GM23338 (cell line): Measurements from ENCODE around the gene AHDC1. TPM values are rescaled to one million over a fixed set of nuclear protein-coding genes. Genes with fewer than 3 reads are reported as not detected.
A peak's percentile ranks its signal among the peaks of the same experiment; 100 is the strongest.

ENCODE experiments used
- ATAC-seq: fragments of 200-7000 bp; cut with Tn5 transposase; 3 replicates; pipeline ENCODE4 v1.9.1; 2020
- DNase-seq: peaks from one replicate; pipeline ENCODE4 v3.0.0-alpha.2; 2015; ENCODE audit warnings: low spot score
- H2AFZ ChIP-seq: fragments of 200-600 bp; sonication (generic); 2 replicates; pipeline ENCODE4 v1.8.0; 2016; ENCODE audit warnings: antibody characterized with exemption, mild to moderate bottlenecking, moderate library complexity
- H3F3A ChIP-seq: fragments of 200-600 bp; sonication (generic); replicated peaks from 2 replicates; pipeline ENCODE4 v1.8.0; 2017; ENCODE audit warnings: antibody characterized with exemption, mixed run types, low read depth
- H3K27ac ChIP-seq: fragments of 200-600 bp; sonication (generic); 2 replicates; pipeline ENCODE4 v1.6.1; 2016; ENCODE audit warnings: low read depth
- H3K27me3 ChIP-seq: fragments of 200-600 bp; sonication (generic); 2 replicates; pipeline ENCODE4 v1.8.0; 2016; ENCODE audit warnings: mild to moderate bottlenecking, mixed run types, moderate library complexity; ENCODE audit not compliant: insufficient read depth
- H3K36me3 ChIP-seq: fragments of 200-600 bp; sonication (generic); 2 replicates; pipeline ENCODE4 v1.8.0; 2016; ENCODE audit warnings: mild to moderate bottlenecking; ENCODE audit not compliant: insufficient read depth
- H3K4me1 ChIP-seq: fragments of 200-600 bp; sonication (generic); 2 replicates; pipeline ENCODE4 v1.8.0; 2016; ENCODE audit warnings: mild to moderate bottlenecking, moderate library complexity; ENCODE audit not compliant: insufficient read depth
- H3K4me2 ChIP-seq: fragments of 200-600 bp; sonication (generic); 2 replicates; pipeline ENCODE4 v1.7.1; 2017; ENCODE audit warnings: mixed run types
- H3K4me3 ChIP-seq: fragments of 200-600 bp; sonication (generic); 2 replicates; pipeline ENCODE4 v1.6.1; 2016; ENCODE audit warnings: mixed run types
- H3K79me2 ChIP-seq: fragments of 200-600 bp; sonication (generic); replicated peaks from 2 replicates; pipeline ENCODE4 v1.8.0; 2017; ENCODE audit warnings: mild to moderate bottlenecking; ENCODE audit not compliant: insufficient read depth
- H3K9me2 ChIP-seq: fragments of 200-600 bp; sonication (generic); 2 replicates; pipeline ENCODE4 v1.8.0; 2017; ENCODE audit not compliant: insufficient read depth
- H4K20me1 ChIP-seq: fragments of 200-600 bp; sonication (generic); replicated peaks from 2 replicates; pipeline ENCODE4 v1.8.0; 2017; ENCODE audit warnings: mild to moderate bottlenecking; ENCODE audit not compliant: insufficient read depth
- H3K27ac Mint-ChIP-seq: 2 replicates; pipeline ENCODE4 v1.8.0; 2020; ENCODE audit warnings: inconsistent platforms, mild to moderate bottlenecking, moderate library complexity, mixed read lengths
- H3K27me3 Mint-ChIP-seq: 3 replicates; pipeline ENCODE4 v1.8.0; 2022; ENCODE audit warnings: low read depth, mild to moderate bottlenecking, moderate library complexity, mixed read lengths, inconsistent platforms; ENCODE audit not compliant: insufficient read depth, poor library complexity
- H3K36me3 Mint-ChIP-seq: 3 replicates; pipeline ENCODE4 v1.8.0; 2021; ENCODE audit warnings: low read depth, mild to moderate bottlenecking, inconsistent platforms, moderate library complexity, mixed read lengths
- H3K4me1 Mint-ChIP-seq: 3 replicates; pipeline ENCODE4 v1.8.0; 2020; ENCODE audit warnings: mild to moderate bottlenecking, inconsistent platforms, mixed read lengths
- H3K4me3 Mint-ChIP-seq: 3 replicates; pipeline ENCODE4 v1.8.0; 2021; ENCODE audit warnings: moderate library complexity, mild to moderate bottlenecking, inconsistent platforms, mixed read lengths
- H3K9me3 Mint-ChIP-seq: 3 replicates; pipeline ENCODE4 v1.8.0; 2020; ENCODE audit warnings: moderate library complexity, mild to moderate bottlenecking, inconsistent platforms, mixed read lengths
- JUNB ChIP-seq: IDR thresholded peaks from one replicate; pipeline ENCODE4 v1.6.1; 2016; ENCODE audit warnings: antibody characterized with exemption; ENCODE audit not compliant: unreplicated experiment
- POLR2AphosphoS5 ChIP-seq: IDR thresholded peaks from 2 replicates; pipeline ENCODE4 v1.6.1; 2016; ENCODE audit warnings: antibody characterized with exemption, low read depth
- ZNF114 ChIP-seq: fragments of 250-450 bp; sonication (Bioruptor Pico); IDR thresholded peaks from 2 replicates; pipeline ENCODE4 v1.5.0; 2020; ENCODE audit warnings: mild to moderate bottlenecking, moderate library complexity
- ZNF331 ChIP-seq: fragments of 250-450 bp; sonication (Bioruptor Pico); IDR thresholded peaks from 2 replicates; pipeline ENCODE4 v1.5.0; 2020; ENCODE audit warnings: low read depth, mild to moderate bottlenecking, moderate library complexity
- polyA plus RNA-seq: library from polyadenylated mRNA; unstranded; fragments of >200 nt; fragmentation: Nextera tagmentation; extraction: Ambion mirVana; gene quantifications from 2 replicates; pipeline ENCODE4 v1.2.1, GENCODE V29; 2016
- total RNA-seq: library from RNA; depleted of rRNA; stranded (reverse); fragments of >200 nt; shearing (Covaris generic); gene quantifications from 2 replicates; pipeline ENCODE4 v1.2.3, GENCODE V29; 2014
- TF ChIP-seq, protein P1 (sequence below): fragments of 250-450 bp; sonication (Bioruptor Pico); IDR thresholded peaks from 2 replicates; pipeline ENCODE4 v1.5.0; 2020; ENCODE audit warnings: mild to moderate bottlenecking, moderate library complexity
- TF ChIP-seq, protein P2 (sequence below), 2 experiments: fragments of 200-600 bp in 1 of 2; sonication (generic) in 1 of 2; conservative IDR thresholded peaks; 2 replicates each; pipeline versions ENCODE4 v1.5.1 to v1.6.1; 2016 to 2017; ENCODE audit warnings: antibody characterized with exemption in 2 of 2, low read depth in 2 of 2, mild to moderate bottlenecking in 2 of 2, moderate library complexity in 1 of 2

The AHDC1 gene
- total and polyA plus RNA-seq, 2 experiments from 2014 or later = 8.3 to 22.2 TPM

DNA sequence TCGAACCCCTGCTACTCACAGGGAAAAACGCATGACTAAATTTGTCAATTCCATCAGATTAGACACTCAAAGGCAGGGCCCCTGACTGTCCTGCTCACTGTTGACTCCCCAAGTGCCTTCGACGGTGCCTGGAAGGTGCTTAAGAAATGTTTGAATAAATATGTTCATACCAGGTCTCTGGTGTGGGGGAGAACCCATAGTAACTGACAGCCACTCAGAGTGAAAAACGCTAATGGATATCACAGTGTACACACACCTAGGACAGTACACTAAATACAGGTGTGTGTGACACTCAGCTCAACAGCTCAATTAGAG is 74.3 kb downstream of the AHDC1 start:
- Histone ChIP-seq H3K9me2 (no peaks in the 10 kb centered on the region), H3F3A (peaks cover 29% of the 10 kb centered on the region), H3K27ac (no peak overlapping the region), H2AFZ (no peak overlapping the region), H3K4me1 (peaks cover 36% of the 10 kb centered on the region), H3K4me2 (no peak overlapping the region), H3K27me3 (peaks cover 7% of the 10 kb centered on the region; the same call in 1 of the 2 replicates), H4K20me1 (no peaks in the 10 kb centered on the region), H3K79me2 (no peaks in the 10 kb centered on the region), H3K4me3 (no peak overlapping the region), H3K36me3 (no peaks in the 10 kb centered on the region)
- no peak for DNase-seq
- no peak for ATAC-seq
- Mint-ChIP-seq H3K4me1 (peaks cover 64% of the 10 kb centered on the region), H3K27ac (no peak overlapping the region), H3K4me3 (peak overlapping the region; percentile 5; the same call in 1 of the 3 replicates), H3K36me3 (peaks cover 8% of the 10 kb centered on the region), H3K9me3 (no peaks in the 10 kb centered on the region; the same call in 2 of the 3 replicates), H3K27me3 (peaks cover 19% of the 10 kb centered on the region)
- no peak for TF ChIP-seq POLR2AphosphoS5
- no peak for TF ChIP-seq ZNF114 (CRISPR knock-in tag)
- TF ChIP-seq JUNB = no peak
- TF ChIP-seq, protein P1, sequence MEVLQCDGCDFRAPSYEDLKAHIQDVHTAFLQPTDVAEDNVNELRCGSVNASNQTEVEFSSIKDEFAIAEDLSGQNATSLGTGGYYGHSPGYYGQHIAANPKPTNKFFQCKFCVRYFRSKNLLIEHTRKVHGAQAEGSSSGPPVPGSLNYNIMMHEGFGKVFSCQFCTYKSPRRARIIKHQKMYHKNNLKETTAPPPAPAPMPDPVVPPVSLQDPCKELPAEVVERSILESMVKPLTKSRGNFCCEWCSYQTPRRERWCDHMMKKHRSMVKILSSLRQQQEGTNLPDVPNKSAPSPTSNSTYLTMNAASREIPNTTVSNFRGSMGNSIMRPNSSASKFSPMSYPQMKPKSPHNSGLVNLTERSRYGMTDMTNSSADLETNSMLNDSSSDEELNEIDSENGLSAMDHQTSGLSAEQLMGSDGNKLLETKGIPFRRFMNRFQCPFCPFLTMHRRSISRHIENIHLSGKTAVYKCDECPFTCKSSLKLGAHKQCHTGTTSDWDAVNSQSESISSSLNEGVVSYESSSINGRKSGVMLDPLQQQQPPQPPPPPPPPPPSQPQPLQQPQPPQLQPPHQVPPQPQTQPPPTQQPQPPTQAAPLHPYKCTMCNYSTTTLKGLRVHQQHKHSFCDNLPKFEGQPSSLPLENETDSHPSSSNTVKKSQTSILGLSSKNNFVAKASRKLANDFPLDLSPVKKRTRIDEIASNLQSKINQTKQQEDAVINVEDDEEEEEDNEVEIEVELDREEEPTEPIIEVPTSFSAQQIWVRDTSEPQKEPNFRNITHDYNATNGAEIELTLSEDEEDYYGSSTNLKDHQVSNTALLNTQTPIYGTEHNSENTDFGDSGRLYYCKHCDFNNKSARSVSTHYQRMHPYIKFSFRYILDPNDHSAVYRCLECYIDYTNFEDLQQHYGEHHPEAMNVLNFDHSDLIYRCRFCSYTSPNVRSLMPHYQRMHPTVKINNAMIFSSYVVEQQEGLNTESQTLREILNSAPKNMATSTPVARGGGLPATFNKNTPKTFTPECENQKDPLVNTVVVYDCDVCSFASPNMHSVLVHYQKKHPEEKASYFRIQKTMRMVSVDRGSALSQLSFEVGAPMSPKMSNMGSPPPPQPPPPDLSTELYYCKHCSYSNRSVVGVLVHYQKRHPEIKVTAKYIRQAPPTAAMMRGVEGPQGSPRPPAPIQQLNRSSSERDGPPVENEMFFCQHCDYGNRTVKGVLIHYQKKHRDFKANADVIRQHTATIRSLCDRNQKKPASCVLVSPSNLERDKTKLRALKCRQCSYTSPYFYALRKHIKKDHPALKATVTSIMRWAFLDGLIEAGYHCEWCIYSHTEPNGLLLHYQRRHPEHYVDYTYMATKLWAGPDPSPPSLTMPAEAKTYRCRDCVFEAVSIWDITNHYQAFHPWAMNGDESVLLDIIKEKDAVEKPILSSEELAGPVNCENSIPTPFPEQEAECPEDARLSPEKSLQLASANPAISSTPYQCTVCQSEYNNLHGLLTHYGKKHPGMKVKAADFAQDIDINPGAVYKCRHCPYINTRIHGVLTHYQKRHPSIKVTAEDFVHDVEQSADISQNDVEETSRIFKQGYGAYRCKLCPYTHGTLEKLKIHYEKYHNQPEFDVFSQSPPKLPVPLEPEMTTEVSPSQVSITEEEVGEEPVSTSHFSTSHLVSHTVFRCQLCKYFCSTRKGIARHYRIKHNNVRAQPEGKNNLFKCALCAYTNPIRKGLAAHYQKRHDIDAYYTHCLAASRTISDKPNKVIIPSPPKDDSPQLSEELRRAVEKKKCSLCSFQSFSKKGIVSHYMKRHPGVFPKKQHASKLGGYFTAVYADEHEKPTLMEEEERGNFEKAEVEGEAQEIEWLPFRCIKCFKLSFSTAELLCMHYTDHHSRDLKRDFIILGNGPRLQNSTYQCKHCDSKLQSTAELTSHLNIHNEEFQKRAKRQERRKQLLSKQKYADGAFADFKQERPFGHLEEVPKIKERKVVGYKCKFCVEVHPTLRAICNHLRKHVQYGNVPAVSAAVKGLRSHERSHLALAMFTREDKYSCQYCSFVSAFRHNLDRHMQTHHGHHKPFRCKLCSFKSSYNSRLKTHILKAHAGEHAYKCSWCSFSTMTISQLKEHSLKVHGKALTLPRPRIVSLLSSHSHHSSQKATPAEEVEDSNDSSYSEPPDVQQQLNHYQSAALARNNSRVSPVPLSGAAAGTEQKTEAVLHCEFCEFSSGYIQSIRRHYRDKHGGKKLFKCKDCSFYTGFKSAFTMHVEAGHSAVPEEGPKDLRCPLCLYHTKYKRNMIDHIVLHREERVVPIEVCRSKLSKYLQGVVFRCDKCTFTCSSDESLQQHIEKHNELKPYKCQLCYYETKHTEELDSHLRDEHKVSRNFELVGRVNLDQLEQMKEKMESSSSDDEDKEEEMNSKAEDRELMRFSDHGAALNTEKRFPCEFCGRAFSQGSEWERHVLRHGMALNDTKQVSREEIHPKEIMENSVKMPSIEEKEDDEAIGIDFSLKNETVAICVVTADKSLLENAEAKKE = no peak
- TF ChIP-seq, protein P2, sequence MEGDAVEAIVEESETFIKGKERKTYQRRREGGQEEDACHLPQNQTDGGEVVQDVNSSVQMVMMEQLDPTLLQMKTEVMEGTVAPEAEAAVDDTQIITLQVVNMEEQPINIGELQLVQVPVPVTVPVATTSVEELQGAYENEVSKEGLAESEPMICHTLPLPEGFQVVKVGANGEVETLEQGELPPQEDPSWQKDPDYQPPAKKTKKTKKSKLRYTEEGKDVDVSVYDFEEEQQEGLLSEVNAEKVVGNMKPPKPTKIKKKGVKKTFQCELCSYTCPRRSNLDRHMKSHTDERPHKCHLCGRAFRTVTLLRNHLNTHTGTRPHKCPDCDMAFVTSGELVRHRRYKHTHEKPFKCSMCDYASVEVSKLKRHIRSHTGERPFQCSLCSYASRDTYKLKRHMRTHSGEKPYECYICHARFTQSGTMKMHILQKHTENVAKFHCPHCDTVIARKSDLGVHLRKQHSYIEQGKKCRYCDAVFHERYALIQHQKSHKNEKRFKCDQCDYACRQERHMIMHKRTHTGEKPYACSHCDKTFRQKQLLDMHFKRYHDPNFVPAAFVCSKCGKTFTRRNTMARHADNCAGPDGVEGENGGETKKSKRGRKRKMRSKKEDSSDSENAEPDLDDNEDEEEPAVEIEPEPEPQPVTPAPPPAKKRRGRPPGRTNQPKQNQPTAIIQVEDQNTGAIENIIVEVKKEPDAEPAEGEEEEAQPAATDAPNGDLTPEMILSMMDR (conservative IDR thresholded peaks at IDR 0.05; ENCODE audit: low read depth in 2 of 2) = no peak
- no peak for TF ChIP-seq ZNF331 (CRISPR knock-in tag)
